ENCODE data around the gene TLCD3A. TPM values are rescaled to one million over a fixed set of nuclear protein-coding genes. Genes with fewer than 3 reads are reported as not detected.

Gene TLCD3A
- total and polyA plus RNA-seq, 2 experiments from 2014 or later, result 15.7 to 21.1 TPM

- Histone ChIP-seq H3K9me2 (replicated peaks; ENCODE audit: insufficient read depth) (no peaks in the 10 kb centered on the region), H2AFZ (no peak overlapping the region), H3K4me3 (no peak overlapping the region), H3K79me2 (peaks cover 17% of the 10 kb centered on the region), H3K9me3 (ENCODE audit: low read depth) (no peaks in the 10 kb centered on the region), H4K20me1 (ENCODE audit: insufficient read depth, poor library complexity, severe bottlenecking) (no peaks in the 10 kb centered on the region), H3K27me3 (no peaks in the 10 kb centered on the region), H3K36me3 (replicated peaks; ENCODE audit: insufficient read depth, low read depth) (no peaks in the 10 kb centered on the region), H3K4me2 (no peak overlapping the region), H3K27ac (no peak overlapping the region), H3K4me1 (ENCODE audit: insufficient read depth) (no peaks in the 10 kb centered on the region)
- no peak for DNase-seq (ENCODE audit: low spot score)
- WGBS (ENCODE audit: low lambda C conversion rate, missing lambda C conversion rate), result 96% methylated on average over 4 of the region's 4 CpGs
- TF ChIP-seq EZH2phosphoT487 (IDR thresholded peaks at IDR 0.05; ENCODE audit: low read depth, severe bottlenecking, unreplicated experiment) (no peak), EZH2 (IDR thresholded peaks at IDR 0.05; ENCODE audit: borderline replicate concordance) (no peak)
Observed at GRCh38 chr17:743139-743538, 10.7 kb downstream of the TLCD3A start.

- no peaks in the 10 kb centered on the region for H3K27me3 ChIP-seq
- H3K9me2 ChIP-seq (replicated peaks; ENCODE audit: insufficient read depth), result no peaks in the 10 kb centered on the region
- no peak overlapping the region for H3K27ac ChIP-seq
- DNase-seq (ENCODE audit: low spot score), result no peak
- no peak overlapping the region for H3K4me3 ChIP-seq
- H3K79me2 ChIP-seq, result peaks cover 15% of the 10 kb centered on the region
- no peaks in the 10 kb centered on the region for H4K20me1 ChIP-seq (ENCODE audit: insufficient read depth, poor library complexity, severe bottlenecking)
- no peaks in the 10 kb centered on the region for H3K4me1 ChIP-seq (ENCODE audit: insufficient read depth)
- H3K36me3 ChIP-seq (replicated peaks; ENCODE audit: insufficient read depth, low read depth), result no peaks in the 10 kb centered on the region
- no peaks in the 10 kb centered on the region for H3K9me3 ChIP-seq (ENCODE audit: low read depth)
- WGBS (ENCODE audit: low lambda C conversion rate, missing lambda C conversion rate), result 84% methylated on average over 9 of the region's 9 CpGs
- TF ChIP-seq EZH2 (IDR thresholded peaks at IDR 0.05; ENCODE audit: borderline replicate concordance) (no peak), EZH2phosphoT487 (IDR thresholded peaks at IDR 0.05; ENCODE audit: low read depth, severe bottlenecking, unreplicated experiment) (no peak)
- TF ChIP-seq, protein P1, sequence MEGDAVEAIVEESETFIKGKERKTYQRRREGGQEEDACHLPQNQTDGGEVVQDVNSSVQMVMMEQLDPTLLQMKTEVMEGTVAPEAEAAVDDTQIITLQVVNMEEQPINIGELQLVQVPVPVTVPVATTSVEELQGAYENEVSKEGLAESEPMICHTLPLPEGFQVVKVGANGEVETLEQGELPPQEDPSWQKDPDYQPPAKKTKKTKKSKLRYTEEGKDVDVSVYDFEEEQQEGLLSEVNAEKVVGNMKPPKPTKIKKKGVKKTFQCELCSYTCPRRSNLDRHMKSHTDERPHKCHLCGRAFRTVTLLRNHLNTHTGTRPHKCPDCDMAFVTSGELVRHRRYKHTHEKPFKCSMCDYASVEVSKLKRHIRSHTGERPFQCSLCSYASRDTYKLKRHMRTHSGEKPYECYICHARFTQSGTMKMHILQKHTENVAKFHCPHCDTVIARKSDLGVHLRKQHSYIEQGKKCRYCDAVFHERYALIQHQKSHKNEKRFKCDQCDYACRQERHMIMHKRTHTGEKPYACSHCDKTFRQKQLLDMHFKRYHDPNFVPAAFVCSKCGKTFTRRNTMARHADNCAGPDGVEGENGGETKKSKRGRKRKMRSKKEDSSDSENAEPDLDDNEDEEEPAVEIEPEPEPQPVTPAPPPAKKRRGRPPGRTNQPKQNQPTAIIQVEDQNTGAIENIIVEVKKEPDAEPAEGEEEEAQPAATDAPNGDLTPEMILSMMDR (IDR thresholded peaks at IDR 0.05; ENCODE audit: poor library complexity), result no peak
- no peak overlapping the region for H3K4me2 ChIP-seq
- no peak overlapping the region for H2AFZ ChIP-seq
Observed at GRCh38 chr17:744937-745336, 12.5 kb downstream of the TLCD3A start.

DNA sequence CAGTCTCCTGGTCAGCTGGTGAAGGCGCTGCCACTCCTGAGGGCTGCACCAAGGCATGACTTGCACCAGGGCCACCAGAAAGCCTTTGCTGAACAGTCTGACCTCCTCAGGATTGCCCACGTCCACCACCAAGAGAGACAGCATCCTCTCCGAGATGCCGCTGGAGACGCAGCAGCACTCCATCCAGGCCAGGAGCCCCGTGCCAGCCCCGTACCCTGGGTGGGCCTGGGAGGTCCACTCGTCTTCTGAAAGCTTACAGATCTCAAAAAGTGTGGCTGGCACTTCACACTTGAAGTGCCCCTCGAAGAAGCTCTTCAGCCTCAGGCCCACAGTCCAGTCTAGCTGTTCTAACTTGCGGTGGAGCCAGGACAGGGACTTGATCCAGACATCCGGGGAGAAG lies 13.0 kb downstream of the TLCD3A start:
- DNase-seq (ENCODE audit: low spot score), result no peak
- Histone ChIP-seq H3K79me2 (peaks cover 20% of the 10 kb centered on the region), H2AFZ (no peak overlapping the region), H3K27ac (no peak overlapping the region), H3K27me3 (no peaks in the 10 kb centered on the region), H3K4me2 (no peak overlapping the region), H3K36me3 (replicated peaks; ENCODE audit: insufficient read depth, low read depth) (no peaks in the 10 kb centered on the region), H3K4me3 (no peak overlapping the region), H3K9me2 (replicated peaks; ENCODE audit: insufficient read depth) (no peaks in the 10 kb centered on the region), H4K20me1 (ENCODE audit: insufficient read depth, poor library complexity, severe bottlenecking) (no peaks in the 10 kb centered on the region), H3K4me1 (ENCODE audit: insufficient read depth) (peaks cover under 1% of the 10 kb centered on the region), H3K9me3 (ENCODE audit: low read depth) (no peaks in the 10 kb centered on the region)
- WGBS (ENCODE audit: low lambda C conversion rate, missing lambda C conversion rate), result 96% methylated on average over 11 of the region's 11 CpGs
- TF ChIP-seq, protein P1 (IDR thresholded peaks at IDR 0.05; ENCODE audit: poor library complexity), result no peak
- TF ChIP-seq EZH2phosphoT487 (IDR thresholded peaks at IDR 0.05; ENCODE audit: low read depth, severe bottlenecking, unreplicated experiment) (no peak), EZH2 (IDR thresholded peaks at IDR 0.05; ENCODE audit: borderline replicate concordance) (no peak)

- H3K36me3 ChIP-seq (replicated peaks; ENCODE audit: insufficient read depth, low read depth), result no peaks in the 10 kb centered on the region
- no peak overlapping the region for H3K4me3 ChIP-seq
- H3K27me3 ChIP-seq, result no peaks in the 10 kb centered on the region
- no peaks in the 10 kb centered on the region for H4K20me1 ChIP-seq (ENCODE audit: insufficient read depth, poor library complexity, severe bottlenecking)
- no peaks in the 10 kb centered on the region for H3K9me2 ChIP-seq (replicated peaks; ENCODE audit: insufficient read depth)
- H3K79me2 ChIP-seq, result peaks cover 28% of the 10 kb centered on the region
- peaks cover 8% of the 10 kb centered on the region for H3K4me1 ChIP-seq (ENCODE audit: insufficient read depth)
- no peaks in the 10 kb centered on the region for H3K9me3 ChIP-seq (ENCODE audit: low read depth)
- no peak for TF ChIP-seq EZH2 (IDR thresholded peaks at IDR 0.05; ENCODE audit: borderline replicate concordance)
- no peak for TF ChIP-seq EZH2phosphoT487 (IDR thresholded peaks at IDR 0.05; ENCODE audit: low read depth, severe bottlenecking, unreplicated experiment)
- TF ChIP-seq, protein P1 (IDR thresholded peaks at IDR 0.05; ENCODE audit: poor library complexity), result no peak
- no peak overlapping the region for H2AFZ ChIP-seq
- H3K4me2 ChIP-seq, result no peak overlapping the region
- H3K27ac ChIP-seq, result no peak overlapping the region
- no peak for DNase-seq (ENCODE audit: low spot score)
- WGBS (ENCODE audit: low lambda C conversion rate, missing lambda C conversion rate), result 93% methylated on average over 9 of the region's 9 CpGs
Observed at GRCh38 chr17:746181-746580, 13.8 kb downstream of the TLCD3A start.

Measured in hepatocyte (in vitro differentiated cells).